Loucy (cell line): ENCODE data around the gene STK36.

Experiments
- EZH2phosphoT487 ChIP-seq: fragments of 200-600 bp; IDR thresholded peaks from 2 replicates; pipeline ENCODE4 v1.6.1; 2018; ENCODE audit warnings: antibody characterized with exemption, mild to moderate bottlenecking, moderate library complexity, borderline replicate concordance
- TF ChIP-seq, protein P1 (sequence below): fragments of 200-600 bp; sonication (generic); conservative IDR thresholded peaks from 2 replicates; pipeline ENCODE4 v1.5.1; 2014; ENCODE audit warnings: mild to moderate bottlenecking, antibody characterized with exemption, low read length

DNA sequence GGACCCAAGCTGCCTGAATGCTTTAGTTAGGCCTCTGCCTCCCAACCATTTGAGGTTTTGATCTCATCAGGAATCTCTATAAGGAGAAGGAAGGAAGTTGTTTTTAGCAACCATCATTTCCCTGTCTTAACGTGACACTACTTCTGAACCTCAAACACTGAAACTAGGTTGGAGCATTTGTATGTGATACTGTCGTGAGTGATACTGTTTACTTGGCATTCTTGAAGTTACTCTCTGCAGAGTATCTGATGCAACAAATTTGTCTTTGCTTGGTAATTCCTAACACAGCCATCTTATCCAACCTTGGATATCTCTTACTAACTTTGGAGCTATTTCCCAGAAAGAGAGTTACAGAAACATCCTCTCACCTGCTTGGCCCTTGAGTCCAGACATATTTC is 60.9 kb downstream of the STK36 start:
- TF ChIP-seq, protein P1, sequence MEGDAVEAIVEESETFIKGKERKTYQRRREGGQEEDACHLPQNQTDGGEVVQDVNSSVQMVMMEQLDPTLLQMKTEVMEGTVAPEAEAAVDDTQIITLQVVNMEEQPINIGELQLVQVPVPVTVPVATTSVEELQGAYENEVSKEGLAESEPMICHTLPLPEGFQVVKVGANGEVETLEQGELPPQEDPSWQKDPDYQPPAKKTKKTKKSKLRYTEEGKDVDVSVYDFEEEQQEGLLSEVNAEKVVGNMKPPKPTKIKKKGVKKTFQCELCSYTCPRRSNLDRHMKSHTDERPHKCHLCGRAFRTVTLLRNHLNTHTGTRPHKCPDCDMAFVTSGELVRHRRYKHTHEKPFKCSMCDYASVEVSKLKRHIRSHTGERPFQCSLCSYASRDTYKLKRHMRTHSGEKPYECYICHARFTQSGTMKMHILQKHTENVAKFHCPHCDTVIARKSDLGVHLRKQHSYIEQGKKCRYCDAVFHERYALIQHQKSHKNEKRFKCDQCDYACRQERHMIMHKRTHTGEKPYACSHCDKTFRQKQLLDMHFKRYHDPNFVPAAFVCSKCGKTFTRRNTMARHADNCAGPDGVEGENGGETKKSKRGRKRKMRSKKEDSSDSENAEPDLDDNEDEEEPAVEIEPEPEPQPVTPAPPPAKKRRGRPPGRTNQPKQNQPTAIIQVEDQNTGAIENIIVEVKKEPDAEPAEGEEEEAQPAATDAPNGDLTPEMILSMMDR = no peak
- no peak for TF ChIP-seq EZH2phosphoT487
